Stromal cell of bone marrow (primary cell): ENCODE measurements around the gene STARD10.

Experiments used
- DNase-seq: peaks from one replicate; pipeline ENCODE4 v3.0.0-alpha.2; 2012; ENCODE audit warnings: low read depth

The STARD10 gene

GRCh38 chr11:72705442-72706365 lies 88.1 kb downstream of the STARD10 start:
- no peak for DNase-seq

GRCh38 chr11:72704783-72705265 lies 89.0 kb downstream of the STARD10 start:
- no peak for DNase-seq
